GM19468 (cell line): ENCODE results near the gene ZNF14.
"Not testable (repeated sequence)": the region's sequence is repeated elsewhere in the genome, so short reads cannot be mapped to it uniquely, and the experiment has no call there.

ENCODE experiments used
- ATAC-seq: cut with Tn5 transposase; IDR thresholded peaks from one replicate; pipeline ENCODE4 v1.9.1; 2021; ENCODE audit warnings: mild to moderate bottlenecking, moderate library complexity, moderate number of reproducible peaks; ENCODE audit not compliant: unreplicated experiment; ENCODE audit errors: extremely low read depth

ZNF14 gene

GRCh38 chr19:19732579-19733501, at the start of gene ZNF14:
ZNF14 (minus strand) TSS chr19:19733112; CDS start chr19:19732958, 154 bp downstream.
- peak; percentile 85 for ATAC-seq

- ATAC-seq: not testable (repeated sequence)
Observed at GRCh38 chr19:19781791-19782190, 48.9 kb upstream of the ZNF14 start.

- no peak for ATAC-seq
Observed at GRCh38 chr19:19778666-19779065, 45.8 kb upstream of the ZNF14 start.

- no peak for ATAC-seq
Observed at GRCh38 chr19:19777692-19778091, 44.8 kb upstream of the ZNF14 start.

GRCh38 chr19:19776206-19777008, 43.5 kb upstream of the ZNF14 start:
- ATAC-seq: peak; percentile 98

- no peak for ATAC-seq
Observed at GRCh38 chr19:19775891-19776205, 42.9 kb upstream of the ZNF14 start.

- no peak for ATAC-seq
Observed at GRCh38 chr19:19774354-19775033, 41.6 kb upstream of the ZNF14 start.

GRCh38 chr19:19771963-19772362, 39.1 kb upstream of the ZNF14 start:
- not testable (repeated sequence) for ATAC-seq

GRCh38 chr19:19769971-19770370, 37.1 kb upstream of the ZNF14 start:
- not testable (repeated sequence) for ATAC-seq

- no peak for ATAC-seq
Observed at GRCh38 chr19:19758164-19758563, 25.3 kb upstream of the ZNF14 start.

GRCh38 chr19:19752760-19753403, 20.0 kb upstream of the ZNF14 start:
- no peak for ATAC-seq

- no peak for ATAC-seq
Observed at GRCh38 chr19:19751846-19752245, 18.9 kb upstream of the ZNF14 start.

- no peak for ATAC-seq
Observed at GRCh38 chr19:19750842-19751790, 18.2 kb upstream of the ZNF14 start.

GRCh38 chr19:19749908-19750841, 17.3 kb upstream of the ZNF14 start:
- ATAC-seq: no peak

GRCh38 chr19:19749117-19749907, 16.4 kb upstream of the ZNF14 start:
- ATAC-seq: no peak

- ATAC-seq: no peak
Observed at GRCh38 chr19:19748249-19748938, 15.5 kb upstream of the ZNF14 start.
